CD4-positive, alpha-beta memory T cell (primary cell): ENCODE results near the gene ANKRD39. TPM values are rescaled to one million over a fixed set of nuclear protein-coding genes. Genes with fewer than 3 reads are reported as not detected.

Source experiments
- CTCF ChIA-PET: fragments of 350-600 bp; sonication (Branson Sonifier 250); formaldehyde crosslinking; loops from one replicate; lab custom pipeline; 2021; ENCODE audit warnings: inconsistent platforms; ENCODE audit not compliant: partially characterized antibody; lab: Charles Lee
- POLR2A ChIA-PET: fragments of 350-600 bp; sonication (Branson Sonifier 250); formaldehyde crosslinking; loops from one replicate; lab custom pipeline; 2021; ENCODE audit not compliant: partially characterized antibody; lab: Charles Lee
- DNase-seq, 5 donors: peaks; one replicate each; pipeline versions ENCODE4 v3.0.0 to v3.0.0-alpha.2; 2020 to 2022; ENCODE audit warnings: mixed read lengths in 1 of 5
- H3K27ac ChIP-seq: one replicate; pipeline ENCODE4 v1.7.0; 2013; ENCODE audit warnings: low read depth, low read length
- H3K27me3 ChIP-seq: 2 replicates; pipeline ENCODE4 v1.7.0; 2013; ENCODE audit warnings: mild to moderate bottlenecking, low read length, moderate library complexity; ENCODE audit not compliant: insufficient read depth
- H3K36me3 ChIP-seq: 2 replicates; pipeline ENCODE4 v1.7.0; 2013; ENCODE audit warnings: mild to moderate bottlenecking, low read length, moderate library complexity; ENCODE audit not compliant: insufficient read depth
- H3K4me1 ChIP-seq: 2 replicates; pipeline ENCODE4 v1.7.0; 2013; ENCODE audit warnings: mild to moderate bottlenecking, low read length, moderate library complexity; ENCODE audit not compliant: insufficient read depth
- H3K4me3 ChIP-seq, 2 donors: one replicate each; pipeline ENCODE4 v1.7.0; 2013; ENCODE audit warnings: low read length in 2 of 2, mild to moderate bottlenecking in 1 of 2
- H3K9me3 ChIP-seq, 2 donors: one replicate each; pipeline ENCODE4 v1.7.0; 2013; ENCODE audit warnings: low read length in 2 of 2, control low read depth in 1 of 2; ENCODE audit not compliant: control insufficient read depth in 1 of 2
- H3K27ac Mint-ChIP-seq, 7 donors: one replicate each; pipeline ENCODE4 v1.8.0; 2020 to 2021; ENCODE audit warnings: mixed read lengths in 7 of 7, mild to moderate bottlenecking in 6 of 7, inconsistent platforms in 3 of 7, moderate library complexity in 3 of 7
- H3K27me3 Mint-ChIP-seq, 2 donors: one replicate each; pipeline ENCODE4 v1.8.0; 2020 to 2021; ENCODE audit warnings: mixed read lengths in 2 of 2
- H3K36me3 Mint-ChIP-seq, 2 donors: one replicate each; pipeline ENCODE4 v1.8.0; 2020 to 2021; ENCODE audit warnings: mixed read lengths in 2 of 2, inconsistent platforms in 1 of 2, mild to moderate bottlenecking in 1 of 2
- H3K4me1 Mint-ChIP-seq, 4 donors: one replicate each; pipeline ENCODE4 v1.8.0; 2020 to 2021; ENCODE audit warnings: mixed read lengths in 4 of 4, mild to moderate bottlenecking in 1 of 4
- H3K4me3 Mint-ChIP-seq, 8 donors: one replicate each; pipeline ENCODE4 v1.8.0; 2020 to 2021; ENCODE audit warnings: mixed read lengths in 8 of 8, mild to moderate bottlenecking in 7 of 8, moderate library complexity in 6 of 8, inconsistent platforms in 3 of 8
- H3K9me3 Mint-ChIP-seq, 8 donors: one replicate each; pipeline ENCODE4 v1.8.0; 2020 to 2021; ENCODE audit warnings: mixed read lengths in 8 of 8, mild to moderate bottlenecking in 5 of 8, inconsistent platforms in 3 of 8, moderate library complexity in 1 of 8
- intact Hi-C: fragments of 100-400 bp; cut with micrococcal nuclease; formaldehyde crosslinking; loops from one replicate; pipeline ENCODE4 v1.15.1; 2023
- polyA plus RNA-seq, 2 donors: library from polyadenylated mRNA; unstranded; fragments of 300-500 nt; fragmentation: Illumina TruSeq; gene quantifications; one replicate each; pipeline ENCODE4 v1.2.3, GENCODE V29; 2021
- total RNA-seq, 2 experiments: library from RNA; stranded (reverse); gene quantifications; one replicate each; pipeline ENCODE4 v1.2.3, GENCODE V29; 2021

ANKRD39 gene
- total and polyA plus RNA-seq, 4 experiments from 2014 or later = 18.7 to 42.5 (median 24.4) TPM

DNA sequence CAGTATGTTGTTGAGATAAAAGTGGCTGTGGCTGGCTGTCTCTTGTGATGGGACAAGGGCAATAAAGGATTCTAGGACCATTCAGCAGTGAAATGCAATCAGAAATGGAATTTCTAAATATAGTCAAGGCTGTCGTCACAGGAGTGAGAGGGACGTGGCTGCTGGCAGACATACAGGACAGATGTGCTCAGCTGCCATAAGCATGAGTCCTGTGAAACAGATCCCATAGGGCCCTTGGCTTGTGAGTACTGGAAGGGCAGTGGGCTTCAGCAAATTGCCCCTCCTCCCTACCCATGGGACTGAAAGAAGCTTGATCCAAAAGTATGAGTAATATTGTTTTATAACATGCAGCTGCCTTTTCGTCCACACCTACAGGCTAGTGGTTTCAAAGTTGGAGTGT, 45.9 kb downstream of the ANKRD39 start:
- peaks cover 7 to 16% of the 10 kb centered on the region in 2 donors for H3K36me3 Mint-ChIP-seq
- intact Hi-C loops = no loop called here
- H3K4me3 Mint-ChIP-seq = no peak overlapping the region

DNA sequence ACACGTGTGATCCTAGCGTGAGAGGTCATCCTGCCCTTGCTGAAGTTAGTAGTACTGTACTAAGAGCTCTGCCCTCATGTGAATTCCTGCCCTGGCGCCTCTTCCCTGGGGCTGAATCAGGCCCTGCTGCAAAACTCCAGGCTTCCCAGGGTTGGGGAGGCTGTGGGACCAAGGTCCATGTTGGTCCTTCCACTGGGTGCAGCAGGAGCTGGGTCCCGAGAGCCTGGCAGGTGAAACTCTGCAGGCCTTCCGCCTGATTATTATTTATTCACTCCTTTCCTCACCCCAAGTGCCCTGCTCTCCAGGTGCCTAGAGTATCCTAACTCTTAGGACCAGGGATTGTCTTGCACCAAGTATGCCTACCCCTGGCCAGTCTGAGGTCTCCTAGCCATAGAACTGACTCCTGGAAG, 47.0 kb downstream of the ANKRD39 start:
- Histone ChIP-seq H3K4me1 (peaks cover 40% of the 10 kb centered on the region), H3K27me3 (no peaks in the 10 kb centered on the region), H3K9me3 (no peaks in the 10 kb centered on the region), H3K27ac (no peak overlapping the region), H3K4me3 (no peak overlapping the region), H3K36me3 (peaks cover 5% of the 10 kb centered on the region)
- peaks cover 10 to 19% of the 10 kb centered on the region in 2 donors for H3K36me3 Mint-ChIP-seq
- peak overlapping the region in 5 of 7 donors; percentile 13 to 56 (median 46) for H3K27ac Mint-ChIP-seq
- H3K4me1 Mint-ChIP-seq = peaks cover 30 to 71% (median 49%) of the 10 kb centered on the region in 4 donors
- intact Hi-C loops = no loop called here
- no peak overlapping the region for H3K4me3 Mint-ChIP-seq
- H3K9me3 Mint-ChIP-seq = peaks cover 0 to 5% (median 0%) of the 10 kb centered on the region in 8 donors
- no peak for DNase-seq
- CTCF ChIA-PET = interaction anchor here (0.6 to 1.1 kb wide), 2 partner anchors 41 to 301 kb away, joined by 3 to 5 read pairs; no protein-coding TSS in a partner anchor
- no peaks in the 10 kb centered on the region for H3K27me3 Mint-ChIP-seq
- POLR2A ChIA-PET = interaction anchor here (1.4 to 1.7 kb wide), 3 partner anchors 8 to 152 kb away, joined by 3 read pairs; no protein-coding TSS in a partner anchor

More for the DNA sequence above, 45.9 kb downstream of the ANKRD39 start:
- no peak overlapping the region for H3K27ac ChIP-seq
- ChIA-PET CTCF (interaction anchor here (0.8 to 2.2 kb wide), 3 partner anchors 13 to 49 kb away, joined by 3 to 10 read pairs (median 5); partner anchors contain the start of gene ANKRD39), POLR2A (interaction anchor here (1.5 kb wide), 2 partner anchors 9 to 38 kb away, joined by 3 to 4 read pairs; no protein-coding TSS in a partner anchor)
- H3K4me3 ChIP-seq = no peak overlapping the region
- DNase-seq = no peak
- Mint-ChIP-seq H3K9me3 (no peaks in the 10 kb centered on the region), H3K4me1 (peaks cover 23 to 62% (median 40%) of the 10 kb centered on the region in 4 donors), H3K27me3 (no peaks in the 10 kb centered on the region), H3K27ac (peak overlapping the region in 1 of 7 donors; percentile 76)
- no peaks in the 10 kb centered on the region for H3K9me3 ChIP-seq
- H3K36me3 ChIP-seq = peaks cover 5% of the 10 kb centered on the region
- peaks cover 31% of the 10 kb centered on the region for H3K4me1 ChIP-seq
- no peaks in the 10 kb centered on the region for H3K27me3 ChIP-seq

DNA sequence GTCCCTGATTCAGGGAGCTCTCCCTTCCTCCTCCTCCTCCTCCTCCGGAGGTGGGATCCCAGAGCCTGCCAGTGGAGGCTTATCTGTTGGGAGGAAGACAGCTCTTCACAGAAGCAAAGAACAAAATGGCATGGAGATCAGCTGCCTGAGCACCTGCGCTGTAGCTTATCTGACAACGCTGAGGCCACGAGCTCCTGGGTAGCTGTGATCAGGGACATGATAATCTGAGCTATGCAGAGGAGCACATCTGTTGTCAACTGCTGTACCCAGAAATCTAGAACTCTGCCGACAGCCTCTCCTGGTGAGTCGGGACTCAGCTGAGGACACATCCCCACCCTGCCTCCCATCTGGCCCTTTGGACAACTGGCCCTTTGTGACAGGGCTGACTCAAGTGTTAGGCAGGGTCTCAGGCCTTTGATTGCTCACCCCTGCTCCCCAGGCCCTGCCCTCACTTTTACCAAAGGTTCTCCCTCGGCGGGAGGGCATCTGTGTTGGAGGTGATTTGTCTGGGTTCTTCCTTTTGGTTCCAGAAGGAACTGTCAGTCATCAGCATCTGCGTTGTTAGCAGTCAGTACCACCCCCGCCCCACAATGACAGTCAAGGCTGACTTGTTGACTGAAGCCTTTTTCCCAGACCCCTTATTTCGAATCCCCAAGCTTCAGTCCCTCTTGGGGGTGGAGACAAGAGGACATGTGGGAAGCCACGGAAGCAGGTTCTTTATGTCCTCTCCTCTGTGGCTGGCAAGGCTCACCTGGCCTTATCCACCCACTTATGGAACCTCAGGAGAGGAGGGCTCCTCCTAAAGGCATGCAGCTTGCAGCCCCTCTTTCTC, 47.6 kb downstream of the ANKRD39 start:
- Mint-ChIP-seq H3K4me1 (peaks cover 27 to 67% (median 44%) of the 10 kb centered on the region in 4 donors), H3K27ac (peak overlapping the region in 3 of 7 donors; percentile 32 to 85 (median 46)), H3K9me3 (peaks cover 0 to 5% (median 0%) of the 10 kb centered on the region in 8 donors), H3K27me3 (no peaks in the 10 kb centered on the region), H3K36me3 (peaks cover 10 to 14% of the 10 kb centered on the region in 2 donors), H3K4me3 (peak overlapping the region in 1 of 8 donors; percentile 5)
- DNase-seq = no peak
- Histone ChIP-seq H3K27me3 (no peaks in the 10 kb centered on the region), H3K36me3 (peaks cover 5% of the 10 kb centered on the region), H3K27ac (no peak overlapping the region), H3K9me3 (no peaks in the 10 kb centered on the region), H3K4me1 (peaks cover 36% of the 10 kb centered on the region), H3K4me3 (no peak overlapping the region)
- ChIA-PET POLR2A (interaction anchor here (1.4 to 1.7 kb wide), 2 partner anchors 8 to 153 kb away, joined by 3 read pairs; no protein-coding TSS in a partner anchor), CTCF (interaction anchor here (0.6 to 1.3 kb wide), 4 partner anchors 9 to 302 kb away, joined by 3 to 5 read pairs (median 4); partner anchors contain the start of gene ANKRD39)
- intact Hi-C loops = loop anchor here (10.0 kb wide), 1 partner anchor 405 kb away; no protein-coding TSS in a partner anchor

DNA sequence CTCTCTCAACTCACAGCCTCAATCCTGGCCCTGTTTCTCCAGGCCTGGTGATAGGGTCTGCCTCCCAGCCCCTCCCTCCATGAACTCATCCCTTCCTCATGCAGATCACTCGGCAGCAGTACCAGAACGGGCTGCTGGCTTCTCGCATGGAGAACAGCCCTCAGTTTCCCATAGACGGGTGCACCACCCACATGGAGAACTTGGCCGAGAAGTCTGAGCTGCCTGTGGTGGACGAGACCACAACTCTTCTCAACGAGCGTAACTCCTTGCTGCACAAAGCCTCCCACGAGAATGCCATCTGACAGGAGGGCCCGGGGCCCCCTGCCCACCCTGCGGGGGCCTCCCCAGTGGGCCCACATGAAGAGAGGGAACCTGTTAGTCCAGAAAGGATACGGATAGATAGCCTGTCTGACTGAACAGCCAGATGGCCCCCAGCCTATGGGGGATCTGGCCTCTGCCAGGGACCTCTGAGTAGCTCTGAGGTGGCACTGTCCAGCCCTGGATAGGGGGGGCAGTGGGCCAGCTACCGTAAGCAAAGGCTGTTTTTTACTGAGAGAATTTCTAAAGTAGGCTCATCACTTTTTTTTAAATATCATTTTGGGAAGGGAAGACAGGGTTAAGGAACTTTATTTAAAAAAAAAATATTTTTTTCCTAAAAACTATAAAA, 48.5 kb downstream of the ANKRD39 start:
- no peaks in the 10 kb centered on the region for H3K27me3 ChIP-seq
- CTCF ChIA-PET = interaction anchor here (1.0 to 1.7 kb wide), 3 partner anchors 9 to 49 kb away, joined by 3 to 4 read pairs (median 3); partner anchors contain the start of gene ANKRD39
- H3K36me3 ChIP-seq = peaks cover 5% of the 10 kb centered on the region
- no peaks in the 10 kb centered on the region for H3K9me3 ChIP-seq
- no peak overlapping the region for H3K27ac ChIP-seq
- peaks cover 31% of the 10 kb centered on the region for H3K4me1 ChIP-seq
- H3K4me3 Mint-ChIP-seq = peak overlapping the region in 2 of 8 donors; percentile 41 to 43
- peaks cover 0 to 5% (median 0%) of the 10 kb centered on the region in 8 donors for H3K9me3 Mint-ChIP-seq
- intact Hi-C loops = loop anchor here (10.0 kb wide), 1 partner anchor 405 kb away; no protein-coding TSS in a partner anchor
- no peak for DNase-seq
- H3K36me3 Mint-ChIP-seq = peaks cover 10 to 14% of the 10 kb centered on the region in 2 donors
- POLR2A ChIA-PET = interaction anchor here (1.0 to 1.7 kb wide), 2 partner anchors 9 to 31 kb away, joined by 3 read pairs; no protein-coding TSS in a partner anchor
- no peaks in the 10 kb centered on the region for H3K27me3 Mint-ChIP-seq
- H3K4me3 ChIP-seq = no peak overlapping the region
- peaks cover 26 to 63% (median 43%) of the 10 kb centered on the region in 4 donors for H3K4me1 Mint-ChIP-seq
- peak overlapping the region; percentile 22 to 86 (median 46) for H3K27ac Mint-ChIP-seq

DNA sequence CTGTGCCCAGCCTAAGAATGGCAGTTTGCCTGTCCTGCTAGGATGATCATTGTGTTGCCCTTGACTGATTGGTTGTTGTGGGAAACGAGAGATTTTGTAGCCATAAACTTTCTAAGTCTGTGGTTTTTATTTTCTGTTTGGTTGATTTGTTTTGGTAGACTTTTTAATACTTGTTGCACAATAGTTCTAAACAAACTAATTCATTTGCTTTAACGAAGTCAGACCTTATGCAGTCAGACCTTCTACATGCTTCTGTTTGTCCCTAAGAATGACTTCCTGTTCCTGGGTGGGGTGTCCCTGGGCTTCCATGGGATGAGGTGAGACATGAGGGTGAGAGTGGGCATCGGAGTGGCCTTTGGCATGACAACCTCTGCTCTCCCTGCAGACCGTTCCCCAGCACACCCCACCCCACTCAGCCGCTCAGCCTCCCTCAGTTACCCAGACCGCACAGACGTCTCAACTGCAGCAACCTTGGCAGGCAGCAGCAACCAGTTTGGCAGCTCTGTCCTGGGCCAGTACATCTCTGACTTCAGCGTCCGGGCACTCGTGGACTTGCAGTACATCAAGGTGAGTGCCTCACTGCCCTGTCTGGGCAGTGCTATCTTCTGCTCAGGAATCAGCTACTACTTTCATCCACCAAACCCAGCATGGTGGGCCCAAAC, 49.5 kb downstream of the ANKRD39 start:
- Histone ChIP-seq H3K9me3 (no peaks in the 10 kb centered on the region), H3K27me3 (no peaks in the 10 kb centered on the region), H3K4me1 (peaks cover 27% of the 10 kb centered on the region), H3K27ac (no peak overlapping the region), H3K4me3 (no peak overlapping the region), H3K36me3 (peaks cover 5% of the 10 kb centered on the region)
- H3K4me1 Mint-ChIP-seq = peaks cover 23 to 59% (median 40%) of the 10 kb centered on the region in 4 donors
- DNase-seq = no peak
- no peaks in the 10 kb centered on the region for H3K27me3 Mint-ChIP-seq
- ChIA-PET CTCF (interaction anchor here (1.2 to 3.0 kb wide), 3 partner anchors 8 to 48 kb away, joined by 3 to 8 read pairs (median 4); partner anchors contain the start of genes CNNM3 and CNNM4), POLR2A (interaction anchor here (1.3 to 6.4 kb wide), 4 partner anchors 8 to 59 kb away, joined by 3 to 104 read pairs (median 10); partner anchors contain the start of genes ANKRD39 and CNNM3)
- H3K9me3 Mint-ChIP-seq = peaks cover 0 to 5% (median 0%) of the 10 kb centered on the region in 8 donors
- intact Hi-C loops = loop anchor here (10.0 kb wide), 1 partner anchor 404 kb away; no protein-coding TSS in a partner anchor
- peak overlapping the region in 7 of 8 donors; percentile 21 to 55 (median 39) for H3K4me3 Mint-ChIP-seq
- H3K36me3 Mint-ChIP-seq = peaks cover 10 to 14% of the 10 kb centered on the region in 2 donors
- peak overlapping the region; percentile 75 to 98 (median 86) for H3K27ac Mint-ChIP-seq

DNA sequence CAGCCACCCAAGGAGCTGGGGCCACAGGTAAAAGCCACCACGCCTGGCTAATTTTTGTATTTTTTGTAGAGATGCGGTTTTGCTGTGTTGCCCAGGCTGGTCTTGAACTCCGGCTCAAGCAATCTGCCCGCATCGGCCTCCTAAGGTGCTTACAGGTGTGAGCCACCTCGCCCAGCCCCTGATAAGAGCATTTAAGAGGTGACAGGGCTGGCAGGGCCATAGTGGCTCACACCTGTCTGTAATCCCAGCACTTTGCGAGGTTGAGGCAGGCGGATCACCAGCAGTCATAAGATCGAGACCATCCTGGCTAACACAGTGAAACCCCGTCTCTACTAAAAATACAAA, 50.7 kb downstream of the ANKRD39 start:
- no peak for DNase-seq
- H3K4me3 Mint-ChIP-seq = peak overlapping the region; percentile 79 to 92 (median 86)
- Histone ChIP-seq H3K4me3 (peak overlapping the region in 1 of 2 donors; percentile 38), H3K4me1 (peaks cover 34% of the 10 kb centered on the region), H3K9me3 (no peaks in the 10 kb centered on the region), H3K27me3 (no peaks in the 10 kb centered on the region), H3K27ac (peak overlapping the region; percentile 22), H3K36me3 (peaks cover 5% of the 10 kb centered on the region)
- no peaks in the 10 kb centered on the region for H3K27me3 Mint-ChIP-seq
- intact Hi-C loops = loop anchor here (10.0 kb wide), 1 partner anchor 402 kb away; no protein-coding TSS in a partner anchor
- peaks cover 16 to 52% (median 31%) of the 10 kb centered on the region in 4 donors for H3K4me1 Mint-ChIP-seq
- ChIA-PET POLR2A (interaction anchor here (1.0 to 6.4 kb wide), 12 partner anchors 9 to 169 kb away, joined by 3 to 104 read pairs (median 5); partner anchors contain the start of genes ANKRD39, CNNM3, CNNM4 and KANSL3), CTCF (interaction anchor here (0.7 to 3.0 kb wide), 7 partner anchors 9 to 305 kb away, joined by 3 to 10 read pairs (median 4); partner anchors contain the start of genes ANKRD36, ANKRD39, CNNM3 and CNNM4)
- H3K36me3 Mint-ChIP-seq = peaks cover 10% of the 10 kb centered on the region in 2 donors
- peaks cover 0 to 5% (median 0%) of the 10 kb centered on the region in 8 donors for H3K9me3 Mint-ChIP-seq
- peak overlapping the region; percentile 91 to 100 (median 98) for H3K27ac Mint-ChIP-seq
